ENCODE measurements around the gene ZNF48. TPM values are rescaled to one million over a fixed set of nuclear protein-coding genes. Genes with fewer than 3 reads are reported as not detected.

ZNF48 gene
- total RNA-seq, 2 donors from 2014 or later: 11.9 to 12.2 TPM

GRCh38 chr16:30398661-30399434 lies 3.6 kb downstream of the ZNF48 start:
- TF ChIP-seq POLR2AphosphoS5 (IDR thresholded peaks at IDR 0.05) (no peak), POLR2A (IDR thresholded peaks at IDR 0.05) (no peak), CTCF (IDR thresholded peaks at IDR 0.05) (no peak)
- 84% methylated on average over 23 of the region's 23 CpGs for WGBS
- Histone ChIP-seq H3K4me3 (no peak overlapping the region), H3K27me3 (replicated peaks; ENCODE audit: insufficient read depth) (no peaks in the 10 kb centered on the region), H3K4me1 (replicated peaks) (peaks cover 8% of the 10 kb centered on the region), H3K9me3 (no peaks in the 10 kb centered on the region), H3K27ac (peak overlapping the region; percentile 82), H3K36me3 (no peaks in the 10 kb centered on the region)
- intact Hi-C loops (cut with DNase I): no loop called here
- DNase-seq (ENCODE audit: low spot score): no peak

DNA sequence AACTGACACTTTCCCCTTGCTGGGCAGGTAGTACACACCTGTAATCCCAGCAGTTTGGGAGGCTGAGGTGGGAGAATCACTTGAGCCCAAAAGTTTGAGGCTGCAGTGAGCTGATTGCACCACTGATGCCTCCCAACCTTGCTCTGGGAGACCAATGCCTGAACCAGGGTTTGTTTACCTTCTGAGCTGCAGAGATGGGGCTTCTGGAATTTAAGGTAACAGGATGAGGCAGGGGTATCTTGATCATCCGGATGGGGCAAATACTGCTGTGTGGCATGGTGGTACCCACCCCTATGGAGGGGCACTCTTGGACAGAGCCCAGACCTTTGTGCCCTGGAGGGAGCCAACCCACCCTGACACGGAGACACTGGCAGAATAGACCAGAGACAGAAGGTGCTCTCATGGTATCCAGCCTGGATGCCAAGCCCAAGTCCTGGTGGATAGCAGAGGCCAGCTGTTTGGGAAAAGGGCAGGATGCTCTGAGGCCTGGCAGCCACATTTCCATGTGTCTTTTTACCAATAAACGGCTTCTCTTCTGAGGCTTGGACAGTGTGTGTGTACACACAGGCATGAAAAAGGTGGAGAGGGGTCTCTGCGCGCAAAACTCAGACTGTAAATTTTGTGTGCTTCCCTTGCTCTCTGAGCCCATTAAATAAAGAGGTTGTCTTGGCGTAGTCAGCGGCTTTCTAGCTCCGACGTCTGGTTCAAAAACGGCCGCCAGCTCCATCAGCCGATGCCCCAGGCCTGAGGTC lies 4.4 kb downstream of the ZNF48 start:
- Histone ChIP-seq H3K9me3 (no peaks in the 10 kb centered on the region), H3K27me3 (replicated peaks; ENCODE audit: insufficient read depth) (no peaks in the 10 kb centered on the region), H3K36me3 (no peaks in the 10 kb centered on the region), H3K4me3 (peak overlapping the region; percentile 47 to 50), H3K27ac (peak overlapping the region; percentile 82), H3K4me1 (replicated peaks) (peaks cover 8% of the 10 kb centered on the region)
- DNase-seq (ENCODE audit: low spot score): no peak
- intact Hi-C loops (cut with DNase I): loop anchor here (10.0 kb wide), 1 partner anchor 305 kb away; the partner anchor contains the start of genes TBX6 and YPEL3
- WGBS: 13% methylated on average over 12 of the region's 12 CpGs
- TF ChIP-seq POLR2AphosphoS5 (IDR thresholded peaks at IDR 0.05) (no peak), POLR2A (IDR thresholded peaks at IDR 0.05) (no peak), CTCF (IDR thresholded peaks at IDR 0.05) (no peak)

DNA sequence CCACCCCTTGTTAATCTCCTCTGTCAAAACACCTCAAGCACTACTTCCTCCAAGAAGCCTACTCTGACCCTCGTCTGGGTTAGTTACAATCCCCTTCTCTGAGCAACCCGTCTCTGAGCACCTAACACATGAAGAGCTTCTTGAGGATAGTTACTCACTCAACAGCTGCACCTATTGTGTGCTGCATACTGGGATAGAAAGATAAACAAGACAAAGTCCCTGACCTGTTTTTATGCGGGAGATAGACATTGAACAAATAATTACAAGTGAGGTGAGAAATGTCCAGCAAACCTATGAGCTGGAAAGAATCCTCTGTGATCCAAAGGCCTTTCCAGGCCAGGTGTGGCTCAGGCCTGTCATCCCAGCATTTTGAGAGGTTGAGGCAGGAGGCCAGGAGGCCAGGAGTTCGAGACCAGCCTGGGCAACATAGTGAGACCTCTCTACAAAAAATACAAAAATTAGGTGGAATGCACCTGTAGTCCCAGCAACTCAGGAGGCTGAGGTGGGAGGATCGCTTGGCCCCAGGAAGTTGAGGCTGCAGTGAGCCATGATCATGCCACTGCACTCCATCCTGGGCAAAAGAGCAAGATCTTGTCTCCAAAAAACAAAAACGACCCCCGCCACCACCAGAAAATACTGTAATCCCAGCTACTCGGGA lies 6.7 kb downstream of the ZNF48 start:
- 76% methylated on average over 8 of the region's 8 CpGs for WGBS
- intact Hi-C loops (cut with DNase I): loop anchor here (10.0 kb wide), 1 partner anchor 307 kb away; the partner anchor contains the start of genes TBX6 and YPEL3
- DNase-seq (ENCODE audit: low spot score): no peak
- H3K4me1 ChIP-seq (replicated peaks): no peaks in the 10 kb centered on the region
- H3K27me3 ChIP-seq (replicated peaks; ENCODE audit: insufficient read depth): no peaks in the 10 kb centered on the region
- H3K4me3 ChIP-seq: no peak overlapping the region
- no peaks in the 10 kb centered on the region for H3K9me3 ChIP-seq
- H3K36me3 ChIP-seq: no peaks in the 10 kb centered on the region
- no peak overlapping the region for H3K27ac ChIP-seq
- TF ChIP-seq POLR2AphosphoS5 (IDR thresholded peaks at IDR 0.05) (no peak), POLR2A (IDR thresholded peaks at IDR 0.05) (no peak), CTCF (IDR thresholded peaks at IDR 0.05) (no peak)

- H3K4me3 ChIP-seq: peak overlapping the region; percentile 69 to 75
- WGBS: 14% methylated on average over 14 of the region's 14 CpGs
- peak overlapping the region; percentile 76 to 85 for H3K27ac ChIP-seq
- H3K36me3 ChIP-seq: no peaks in the 10 kb centered on the region
- no peak for TF ChIP-seq CTCF (IDR thresholded peaks at IDR 0.05)
- no peak for TF ChIP-seq POLR2A (IDR thresholded peaks at IDR 0.05)
- TF ChIP-seq POLR2AphosphoS5 (IDR thresholded peaks at IDR 0.05): no peak
- no peaks in the 10 kb centered on the region for H3K9me3 ChIP-seq
- no peaks in the 10 kb centered on the region for H3K27me3 ChIP-seq (replicated peaks; ENCODE audit: insufficient read depth)
- peaks cover 2% of the 10 kb centered on the region for H3K4me1 ChIP-seq (replicated peaks)
- DNase-seq (ENCODE audit: low spot score): no peak
- intact Hi-C loops (cut with DNase I): loop anchor here (10.0 kb wide), 1 partner anchor 312 kb away; the partner anchor contains the start of genes TBX6 and YPEL3
These were observed 11.5 kb downstream of the ZNF48 start for GRCh38 chr16:30406795-30407101.

Measured in prostate gland (tissue), 2 donors.